Endothelial cell of umbilical vein (primary cell): Measurements from ENCODE around the gene LMX1A. TPM values are rescaled to one million over a fixed set of nuclear protein-coding genes. Genes with fewer than 3 reads are reported as not detected.

ENCODE experiments used
- BruUV-seq: library from RNA; stranded (reverse); fragments of 400-500 nt; replicated peaks from 2 replicates; lab custom pipeline; 2021; lab: Mats Ljungman, UMichigan
- CTCF ChIA-PET: fragments of 300-600, 350-600 bp; sonication (Branson Sonifier 250); formaldehyde crosslinking; loops from one replicate; lab custom pipeline; 2021; ENCODE audit warnings: antibody characterized with exemption, inconsistent platforms; lab: Charles Lee
- POLR2A ChIA-PET: fragments of 300-600, 350-600 bp; sonication (Branson Sonifier 250); formaldehyde crosslinking; loops from one replicate; lab custom pipeline; 2021; ENCODE audit warnings: antibody characterized with exemption, inconsistent platforms; lab: Charles Lee
- DNase-seq: peaks from one replicate; pipeline ENCODE4 v3.0.0-alpha.2; 2011; ENCODE audit warnings: low read depth, low spot score
- FAIRE-seq: peaks from 2 replicates; lab custom pipeline; 2011; peaks lifted over from hg19 to GRCh38; lab: Jason Lieb, UNC
- H2AFZ ChIP-seq: 2 replicates; pipeline ENCODE4 v1.6.0; 2012; ENCODE audit warnings: low read depth, low read length, control low read depth, inconsistent platforms
- H3K27ac ChIP-seq: 2 replicates; pipeline ENCODE4 v1.5.1; 2011; ENCODE audit warnings: low read depth, mild to moderate bottlenecking, control low read depth, low read length, moderate library complexity; ENCODE audit not compliant: insufficient read depth
- H3K27me3 ChIP-seq, 2 experiments: 2 replicates each; pipeline versions ENCODE4 v1.6.0 to v1.6.1; 2011; ENCODE audit warnings: low read length in 2 of 2, mixed read lengths in 1 of 2; ENCODE audit not compliant: control insufficient read depth in 2 of 2, insufficient read depth in 2 of 2
- H3K36me3 ChIP-seq, 2 experiments: 2 replicates in 1 of 2; 3 replicates in 1 of 2; pipeline ENCODE4 v1.5.1; 2011; ENCODE audit warnings: low read length in 2 of 2, mild to moderate bottlenecking in 1 of 2, moderate library complexity in 1 of 2; ENCODE audit not compliant: control insufficient read depth in 2 of 2, insufficient read depth in 2 of 2; ENCODE audit errors: extremely low read depth in 1 of 2
- H3K4me1 ChIP-seq: 3 replicates; pipeline ENCODE4 v1.5.1; 2011; ENCODE audit warnings: mild to moderate bottlenecking, low read length; ENCODE audit not compliant: control insufficient read depth, insufficient read depth; ENCODE audit errors: extremely low read depth
- H3K4me2 ChIP-seq: 2 replicates; pipeline ENCODE4 v1.6.1; 2011; ENCODE audit warnings: low read length, control low read depth, mixed read lengths; ENCODE audit not compliant: insufficient read depth
- H3K4me3 ChIP-seq, 3 experiments: fragments of 200-600 bp in 1 of 3; sonication (generic), shearing (Covaris generic) in 1 of 3; replicated peaks in 1 of 3; 2 replicates each; pipeline ENCODE4 v1.5.1; 2011 to 2016; ENCODE audit warnings: control low read depth in 3 of 3, low read length in 3 of 3, mild to moderate bottlenecking in 2 of 3, inconsistent platforms in 1 of 3, low read depth in 1 of 3, moderate library complexity in 1 of 3; ENCODE audit not compliant: insufficient read depth in 1 of 3
- H3K79me2 ChIP-seq: 2 replicates; pipeline ENCODE4 v1.6.0; 2012; ENCODE audit warnings: low read length, inconsistent platforms; ENCODE audit not compliant: control insufficient read depth, insufficient read depth
- H3K9ac ChIP-seq: replicated peaks from 2 replicates; pipeline ENCODE3; 2011; ENCODE audit warnings: low read length, control low read depth; ENCODE audit not compliant: insufficient read depth; ENCODE audit errors: extremely low read depth
- H3K9me1 ChIP-seq: replicated peaks from 3 replicates; pipeline ENCODE4 v1.6.0; 2011; ENCODE audit warnings: mild to moderate bottlenecking, low read length; ENCODE audit not compliant: control insufficient read depth, insufficient read depth; ENCODE audit errors: extremely low read depth
- H3K9me3 ChIP-seq: replicated peaks from 2 replicates; pipeline ENCODE4 v1.5.1; 2012; ENCODE audit warnings: low read length, inconsistent platforms; ENCODE audit not compliant: control insufficient read depth, insufficient read depth
- H4K20me1 ChIP-seq: replicated peaks from 2 replicates; pipeline ENCODE3; 2011; ENCODE audit warnings: mild to moderate bottlenecking, low read length; ENCODE audit not compliant: control insufficient read depth, insufficient read depth; ENCODE audit errors: extremely low read depth
- EZH2 ChIP-seq: IDR thresholded peaks from 2 replicates; pipeline ENCODE4 v1.6.1; 2012; ENCODE audit warnings: borderline replicate concordance, low read depth, mild to moderate bottlenecking, moderate library complexity, low read length, inconsistent platforms; ENCODE audit not compliant: severe bottlenecking
- FOS ChIP-seq: IDR thresholded peaks from 2 replicates; pipeline ENCODE4 v1.6.1; 2011; ENCODE audit warnings: mild to moderate bottlenecking, low read length, moderate library complexity, borderline replicate concordance; ENCODE audit not compliant: insufficient read depth
- MAX ChIP-seq: IDR thresholded peaks from 2 replicates; pipeline ENCODE4 v1.6.1; 2011; ENCODE audit not compliant: insufficient read depth, insufficient read length
- MYC ChIP-seq: IDR thresholded peaks from one replicate; pipeline ENCODE4 v1.6.1; 2011; ENCODE audit warnings: mild to moderate bottlenecking, low read depth, low read length
- POLR2A ChIP-seq: IDR thresholded peaks from 2 replicates; pipeline ENCODE4 v1.6.1; 2012; ENCODE audit warnings: low read depth, mild to moderate bottlenecking, control low read depth, low read length
- dilution Hi-C: fragments of 300-500 bp; cut with MboI; formaldehyde crosslinking; loops from one replicate; pipeline ENCODE4 v1.15.0; 2019; ENCODE audit warnings: low sequenced_read_pairs; ENCODE audit not compliant: extremely low pct_ligation_motif_present
- intact Hi-C: fragments of 100-400 bp; cut with micrococcal nuclease; formaldehyde crosslinking; loops from one replicate; pipeline ENCODE4 v1.10.0; 2022
- polyA plus RNA-seq, 4 experiments: library from polyadenylated mRNA; depleted of rRNA in 3 of 4; stranded (reverse) in 3 of 4; unstranded in 1 of 4; fragments of >200 nt; gene quantifications; 2 replicates each; pipeline versions ENCODE4 v1.2.1 to v1.2.3, GENCODE V29; 2011 to 2012; ENCODE audit warnings: missing spikeins in 1 of 4
- total RNA-seq: library from RNA; stranded (reverse); gene quantifications from 2 replicates; pipeline ENCODE4 v1.2.3, GENCODE V29; 2021
- TF ChIP-seq, protein P1 (sequence below), 2 donors: IDR thresholded peaks; 1 replicate in 1 of 2; 2 replicates in 1 of 2; pipeline ENCODE4 v1.5.1; 2011; ENCODE audit warnings: low read length in 2 of 2, mild to moderate bottlenecking in 2 of 2, moderate library complexity in 2 of 2, control low read depth in 1 of 2, inconsistent platforms in 1 of 2, low read depth in 1 of 2; ENCODE audit not compliant: insufficient read depth in 1 of 2; ENCODE audit errors: extremely low read depth in 1 of 2

The LMX1A gene
- total and polyA plus RNA-seq, 2 donors (not counting 3 experiments of a cell fraction or from before 2014, with no cell fraction given), result not detected

DNA sequence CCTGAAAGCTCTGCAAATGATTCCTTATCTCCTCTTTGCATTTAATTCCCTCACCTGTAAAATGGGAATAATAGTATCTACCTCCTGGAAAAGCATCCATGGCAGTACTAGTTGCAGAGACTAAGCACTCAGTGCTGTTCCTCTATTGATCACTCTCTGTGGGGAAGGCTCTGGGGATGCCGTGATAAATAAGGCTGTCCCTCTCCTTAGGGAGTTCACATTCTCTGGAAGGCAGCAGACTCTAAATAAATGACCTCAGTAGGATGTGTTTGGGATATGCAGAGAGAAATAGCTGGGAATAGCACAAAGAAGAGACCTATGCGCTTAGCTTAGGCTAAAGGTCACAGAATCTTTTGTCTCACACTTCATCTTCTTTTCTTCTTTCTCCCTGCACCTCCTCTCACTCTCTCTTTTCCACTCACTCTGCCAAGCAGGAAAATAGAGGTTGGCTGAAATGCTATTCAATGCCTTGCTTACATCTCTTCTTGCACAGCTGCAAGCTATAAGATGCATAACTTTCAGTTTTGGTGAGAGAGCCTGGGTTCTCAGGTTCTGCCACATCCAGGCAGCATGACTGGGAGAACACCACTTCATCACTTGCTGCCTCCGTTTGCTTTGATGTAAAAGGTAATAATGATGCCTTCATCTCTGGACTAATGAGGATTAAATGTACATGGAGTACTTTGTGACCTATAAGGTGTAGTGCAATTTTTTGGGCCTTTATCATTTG, 101.5 kb downstream of the LMX1A start:
- Histone ChIP-seq H3K4me3 (no peak overlapping the region), H4K20me1 (no peaks in the 10 kb centered on the region), H3K36me3 (no peaks in the 10 kb centered on the region), H3K9ac (no peak overlapping the region), H3K79me2 (no peaks in the 10 kb centered on the region), H3K4me2 (no peak overlapping the region), H2AFZ (no peak overlapping the region), H3K9me1 (no peaks in the 10 kb centered on the region), H3K27ac (no peak overlapping the region), H3K9me3 (no peaks in the 10 kb centered on the region), H3K4me1 (no peaks in the 10 kb centered on the region), H3K27me3 (no peaks in the 10 kb centered on the region)
- TF ChIP-seq EZH2, result no peak
- TF ChIP-seq POLR2A, result no peak
- TF ChIP-seq FOS, result no peak
- no peak for TF ChIP-seq MYC
- TF ChIP-seq, protein P1, sequence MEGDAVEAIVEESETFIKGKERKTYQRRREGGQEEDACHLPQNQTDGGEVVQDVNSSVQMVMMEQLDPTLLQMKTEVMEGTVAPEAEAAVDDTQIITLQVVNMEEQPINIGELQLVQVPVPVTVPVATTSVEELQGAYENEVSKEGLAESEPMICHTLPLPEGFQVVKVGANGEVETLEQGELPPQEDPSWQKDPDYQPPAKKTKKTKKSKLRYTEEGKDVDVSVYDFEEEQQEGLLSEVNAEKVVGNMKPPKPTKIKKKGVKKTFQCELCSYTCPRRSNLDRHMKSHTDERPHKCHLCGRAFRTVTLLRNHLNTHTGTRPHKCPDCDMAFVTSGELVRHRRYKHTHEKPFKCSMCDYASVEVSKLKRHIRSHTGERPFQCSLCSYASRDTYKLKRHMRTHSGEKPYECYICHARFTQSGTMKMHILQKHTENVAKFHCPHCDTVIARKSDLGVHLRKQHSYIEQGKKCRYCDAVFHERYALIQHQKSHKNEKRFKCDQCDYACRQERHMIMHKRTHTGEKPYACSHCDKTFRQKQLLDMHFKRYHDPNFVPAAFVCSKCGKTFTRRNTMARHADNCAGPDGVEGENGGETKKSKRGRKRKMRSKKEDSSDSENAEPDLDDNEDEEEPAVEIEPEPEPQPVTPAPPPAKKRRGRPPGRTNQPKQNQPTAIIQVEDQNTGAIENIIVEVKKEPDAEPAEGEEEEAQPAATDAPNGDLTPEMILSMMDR (IDR thresholded peaks at IDR 0.05; ENCODE audit: extremely low read depth in 1 of 2, insufficient read depth in 1 of 2, low read depth in 1 of 2, low read length in 2 of 2), result no peak
- TF ChIP-seq MAX, result no peak
- POLR2A ChIA-PET, result no interaction called here
- intact Hi-C loops (no loop called here), dilution Hi-C loops (no loop called here)
- CTCF ChIA-PET, result no interaction called here
- FAIRE-seq (no peak), DNase-seq (no peak)
- BruUV-seq, result no TSS peak
